Suppressor macrophage (primary cell): ENCODE results near the gene INS.

Experiments used
- DNase-seq, 4 experiments: peaks; one replicate each; pipeline ENCODE4 v3.0.0-alpha.2; 2020 to 2022
- total RNA-seq, 17 experiments: gene quantifications; one replicate each; lab custom pipeline; 2026; ENCODE audit warnings: mixed read lengths in 6 of 17, inconsistent platforms in 3 of 17; lab: John Stamatoyannopoulos, UW

Gene INS
- total RNA-seq = 0 to 0.33 (median 0) reads per million in 17 experiments

DNA sequence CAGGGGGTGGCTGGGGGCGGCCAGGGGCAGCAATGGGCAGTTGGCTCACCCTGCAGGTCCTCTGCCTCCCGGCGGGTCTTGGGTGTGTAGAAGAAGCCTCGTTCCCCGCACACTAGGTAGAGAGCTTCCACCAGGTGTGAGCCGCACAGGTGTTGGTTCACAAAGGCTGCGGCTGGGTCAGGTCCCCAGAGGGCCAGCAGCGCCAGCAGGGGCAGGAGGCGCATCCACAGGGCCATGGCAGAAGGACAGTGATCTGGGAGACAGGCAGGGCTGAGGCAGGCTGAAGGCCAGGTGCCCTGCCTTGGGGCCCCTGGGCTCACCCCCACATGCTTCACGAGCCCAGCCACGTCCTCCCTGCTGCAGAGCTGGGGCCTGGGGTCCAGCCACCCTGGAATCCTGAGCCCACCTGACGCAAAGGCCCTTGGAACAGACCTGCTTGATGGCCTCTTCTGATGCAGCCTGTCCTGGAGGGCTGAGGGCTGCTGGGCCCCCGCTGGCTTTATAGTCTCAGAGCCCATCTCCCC, at the start of gene INS:
INS (minus strand) TSS at position 474 of the 524 bp plus-strand sequence; CDS start at position 236, 238 bp downstream.
- no peak for DNase-seq

DNA sequence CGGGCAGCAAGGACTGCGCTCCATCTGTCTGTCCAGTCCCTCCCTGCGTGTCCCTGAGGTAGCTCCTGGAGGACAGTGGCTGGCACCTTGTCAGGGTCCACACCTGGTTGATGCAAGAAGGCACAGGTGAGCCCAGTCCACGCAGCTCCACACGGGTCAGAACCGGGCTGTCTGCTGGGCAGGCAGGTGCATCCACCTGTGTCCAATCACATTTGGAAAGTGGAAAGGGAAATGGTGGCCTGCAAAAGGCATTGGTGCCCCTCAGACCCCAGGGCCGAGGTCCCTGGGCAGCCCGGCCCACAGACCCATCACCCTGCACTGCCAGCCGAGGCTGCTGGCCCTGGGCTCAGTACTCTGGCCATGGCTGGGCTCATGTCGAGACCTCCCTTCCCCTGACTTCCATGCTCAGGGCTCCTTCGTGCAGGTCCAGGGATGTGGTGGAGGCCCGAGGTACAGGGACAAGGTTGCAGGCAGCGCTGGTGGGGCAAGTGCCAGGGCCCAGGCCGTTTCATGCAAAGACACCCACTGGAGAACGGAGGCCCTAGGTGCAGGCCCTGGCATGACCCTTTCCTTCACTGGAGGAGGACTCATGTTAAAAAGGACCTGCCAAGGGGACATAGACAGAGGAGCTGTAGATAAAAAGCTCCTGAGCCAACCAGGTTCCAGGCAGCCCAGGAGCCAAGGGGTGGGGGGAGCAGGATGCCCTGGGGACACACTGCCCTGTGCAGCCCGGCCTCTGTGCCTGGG, 49.5 kb upstream of the INS start:
- DNase-seq = no peak

DNA sequence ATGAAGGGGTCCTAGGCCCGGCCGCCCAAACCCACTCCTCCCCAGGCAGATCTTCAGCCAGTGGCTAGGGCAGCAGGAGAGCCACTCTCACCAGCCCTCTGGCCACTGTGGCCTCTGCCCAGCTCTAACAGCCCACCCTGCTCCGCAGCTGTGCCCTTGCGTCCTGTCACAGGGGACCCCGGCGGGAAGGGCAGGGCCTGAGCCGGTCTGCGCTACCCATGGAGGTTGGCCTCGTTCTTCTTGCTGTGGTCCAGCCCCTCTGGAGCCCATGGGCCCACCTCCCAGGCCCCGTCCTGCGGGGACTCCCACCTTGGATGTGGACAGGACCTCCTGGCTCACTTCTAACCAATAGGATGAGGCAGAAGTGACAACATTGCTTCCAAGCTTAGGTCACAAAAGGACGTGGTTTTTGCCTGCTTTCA, 48.9 kb upstream of the INS start:
- DNase-seq = no peak

DNA sequence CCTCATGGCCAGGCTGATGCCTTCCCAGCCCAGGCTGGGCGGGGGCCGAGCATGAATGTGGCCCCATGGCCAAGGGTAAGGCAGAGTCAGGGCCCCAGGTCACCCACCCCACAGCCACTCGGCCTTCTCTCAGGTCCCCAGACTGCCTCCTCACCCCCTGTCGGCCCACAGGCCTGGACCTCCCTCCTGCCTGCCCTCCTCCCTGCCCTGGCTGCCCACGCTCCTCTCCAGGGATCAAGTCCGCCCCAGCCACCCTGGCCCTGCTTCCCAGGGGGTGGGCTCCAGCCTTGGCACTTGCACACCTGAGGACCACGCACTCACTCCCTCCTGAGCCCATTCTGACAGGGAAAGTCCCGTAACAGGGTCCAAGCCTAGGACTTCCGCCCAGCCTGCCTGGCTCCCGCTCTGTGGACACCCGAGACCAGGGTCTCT, 48.4 kb upstream of the INS start:
- no peak for DNase-seq

DNA sequence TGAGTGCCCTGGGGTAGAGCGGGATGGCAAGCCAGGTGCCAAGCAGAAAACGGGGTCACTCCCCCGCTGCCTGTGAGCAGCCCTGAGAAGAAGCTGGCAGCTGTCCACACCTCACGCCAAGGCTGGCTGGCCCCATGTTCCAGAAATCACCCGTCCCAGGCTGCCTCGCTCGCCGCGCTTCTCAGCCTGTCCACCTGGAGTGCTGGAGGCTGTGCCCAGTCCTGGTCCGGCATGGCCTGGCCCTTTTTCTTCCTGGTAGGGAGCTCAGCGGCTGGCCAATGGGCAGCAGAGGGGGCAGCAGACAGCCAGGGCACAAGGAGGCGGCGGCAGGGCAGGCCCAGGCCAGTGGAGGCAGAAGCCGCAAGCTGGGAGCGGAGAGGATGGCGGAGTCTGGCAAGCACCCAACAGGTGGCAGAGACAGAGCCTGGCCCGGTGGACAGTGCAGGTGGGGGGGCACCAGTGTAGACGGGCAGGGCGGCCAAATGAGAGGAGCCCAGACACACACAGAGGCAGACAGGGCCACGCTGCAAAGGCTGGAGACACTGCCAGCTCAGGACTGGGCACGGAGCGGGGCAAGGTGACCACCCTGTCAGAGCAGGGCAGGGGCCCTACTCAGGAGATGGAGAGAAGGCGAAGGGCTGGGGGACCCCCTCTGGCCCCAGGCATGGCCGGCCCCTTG, 47.8 kb upstream of the INS start:
- no peak for DNase-seq

DNA sequence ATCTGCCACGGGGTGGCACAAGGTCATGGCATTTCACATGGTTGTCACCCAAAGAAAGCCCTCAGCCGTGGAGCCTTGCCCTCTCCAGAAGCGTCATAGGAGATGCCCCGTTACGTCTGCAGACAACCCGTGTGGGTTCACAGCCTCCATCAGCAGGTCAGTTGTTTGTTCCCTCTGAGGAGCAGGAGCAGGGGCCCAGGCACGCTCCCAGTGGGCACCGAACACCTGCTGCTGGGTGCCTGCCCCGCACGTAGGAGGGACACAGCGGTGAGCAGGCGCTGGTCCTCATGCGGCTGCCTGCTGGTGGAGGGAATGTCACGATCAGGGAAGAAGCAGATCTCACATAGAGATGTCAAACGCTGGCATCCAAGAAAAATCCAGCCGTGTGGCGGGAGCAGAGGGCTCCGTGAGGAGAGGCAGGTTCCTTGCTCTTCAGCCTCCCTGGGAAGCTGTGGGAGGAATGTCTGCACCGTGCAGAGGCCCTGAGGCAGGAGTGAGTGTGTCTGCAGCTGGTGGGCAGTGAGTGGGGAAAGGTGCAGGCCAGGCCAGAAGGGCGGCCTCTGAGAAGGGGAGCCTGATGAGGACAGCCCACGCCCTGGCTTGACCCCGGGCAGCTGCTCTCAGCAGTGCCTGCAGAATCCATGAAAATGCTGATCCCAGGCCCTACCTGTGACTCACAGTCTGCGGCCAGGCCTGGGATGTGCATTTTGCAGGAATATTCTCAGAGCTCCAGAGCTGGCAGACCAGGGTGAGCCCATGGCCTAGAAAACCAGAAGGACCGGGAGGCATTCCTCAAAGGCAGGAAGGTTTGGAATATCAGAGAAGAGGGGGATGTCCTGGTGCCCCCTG, 47.0 kb upstream of the INS start:
- DNase-seq = no peak

DNA sequence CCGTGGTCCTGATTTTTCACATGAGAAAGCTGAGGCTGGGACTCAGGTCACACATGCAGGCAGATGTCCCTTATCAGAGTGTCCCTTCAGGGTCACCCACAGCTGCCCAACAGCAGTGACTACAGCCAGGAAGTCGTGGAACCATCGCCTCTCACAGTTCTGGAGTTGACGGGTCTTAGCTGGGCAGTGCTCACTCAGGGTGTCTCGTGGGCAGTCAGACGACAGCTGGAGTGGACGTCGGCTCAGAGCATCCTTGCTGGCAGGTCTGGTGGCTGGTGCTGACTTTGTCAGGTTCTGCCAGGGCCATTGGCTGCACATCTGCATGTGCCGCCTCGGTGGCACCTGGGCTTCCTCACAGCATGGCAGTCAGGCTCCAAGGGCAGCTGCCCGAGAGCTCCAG, 46.2 kb upstream of the INS start:
- DNase-seq = no peak

DNA sequence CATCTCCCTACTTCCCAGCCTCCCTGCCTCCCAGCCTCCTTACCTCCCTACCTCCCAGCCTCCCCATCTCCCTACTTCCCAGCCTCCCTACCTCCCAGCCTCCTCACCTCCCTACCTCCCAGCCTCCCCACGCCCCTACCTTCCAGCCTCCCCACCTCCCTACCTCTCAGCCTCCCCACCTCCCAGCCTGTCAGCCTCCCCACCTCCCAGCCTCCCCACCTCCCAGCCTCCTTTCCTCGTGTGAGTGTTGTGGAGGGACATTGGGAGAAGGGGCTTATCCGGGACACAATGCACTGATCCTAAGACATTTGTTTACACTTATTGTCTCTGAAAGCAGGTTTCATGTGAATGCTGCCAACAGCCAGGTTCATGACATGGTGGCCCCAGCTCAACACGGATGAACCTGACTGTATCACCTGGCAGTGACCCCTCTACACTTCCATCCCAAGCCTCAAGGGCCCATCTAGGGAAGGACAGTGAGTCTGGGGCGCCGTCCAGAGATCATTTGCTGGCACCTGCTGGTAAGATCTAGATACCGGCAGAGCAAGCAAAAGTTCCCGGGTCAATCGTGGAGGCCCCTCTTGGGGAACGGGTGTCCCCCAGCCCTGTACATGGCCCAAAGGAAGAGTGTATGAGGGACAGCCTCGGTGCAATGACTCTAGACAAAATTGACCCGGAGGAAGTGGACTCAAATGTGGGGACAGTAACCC, 45.1 kb upstream of the INS start:
- DNase-seq = no peak

DNA sequence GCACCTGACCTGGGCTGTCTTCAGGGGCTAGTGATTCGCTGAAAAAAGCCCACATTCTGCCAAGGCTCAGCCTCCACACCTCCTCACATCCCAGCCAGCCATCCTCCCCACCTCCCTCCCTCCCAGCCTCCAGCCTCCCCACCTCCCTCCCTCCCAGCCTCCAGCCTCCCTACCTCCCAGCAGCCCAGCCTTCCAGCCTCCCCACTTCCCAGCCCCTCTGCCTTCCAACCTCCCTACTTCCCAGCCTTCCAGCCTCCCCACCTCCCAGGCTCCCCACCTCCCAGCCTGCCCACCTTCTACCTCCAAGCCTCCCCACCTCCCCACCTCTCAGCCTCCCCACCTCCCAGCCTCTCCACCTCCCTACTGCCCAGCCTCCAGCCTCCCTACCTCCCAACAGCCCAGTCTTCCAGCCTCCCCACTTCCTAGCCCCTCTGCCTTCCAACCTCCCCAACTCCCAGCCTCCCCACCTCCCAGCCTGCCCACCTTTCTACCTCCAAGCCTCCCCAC, 44.3 kb upstream of the INS start:
- no peak for DNase-seq

DNA sequence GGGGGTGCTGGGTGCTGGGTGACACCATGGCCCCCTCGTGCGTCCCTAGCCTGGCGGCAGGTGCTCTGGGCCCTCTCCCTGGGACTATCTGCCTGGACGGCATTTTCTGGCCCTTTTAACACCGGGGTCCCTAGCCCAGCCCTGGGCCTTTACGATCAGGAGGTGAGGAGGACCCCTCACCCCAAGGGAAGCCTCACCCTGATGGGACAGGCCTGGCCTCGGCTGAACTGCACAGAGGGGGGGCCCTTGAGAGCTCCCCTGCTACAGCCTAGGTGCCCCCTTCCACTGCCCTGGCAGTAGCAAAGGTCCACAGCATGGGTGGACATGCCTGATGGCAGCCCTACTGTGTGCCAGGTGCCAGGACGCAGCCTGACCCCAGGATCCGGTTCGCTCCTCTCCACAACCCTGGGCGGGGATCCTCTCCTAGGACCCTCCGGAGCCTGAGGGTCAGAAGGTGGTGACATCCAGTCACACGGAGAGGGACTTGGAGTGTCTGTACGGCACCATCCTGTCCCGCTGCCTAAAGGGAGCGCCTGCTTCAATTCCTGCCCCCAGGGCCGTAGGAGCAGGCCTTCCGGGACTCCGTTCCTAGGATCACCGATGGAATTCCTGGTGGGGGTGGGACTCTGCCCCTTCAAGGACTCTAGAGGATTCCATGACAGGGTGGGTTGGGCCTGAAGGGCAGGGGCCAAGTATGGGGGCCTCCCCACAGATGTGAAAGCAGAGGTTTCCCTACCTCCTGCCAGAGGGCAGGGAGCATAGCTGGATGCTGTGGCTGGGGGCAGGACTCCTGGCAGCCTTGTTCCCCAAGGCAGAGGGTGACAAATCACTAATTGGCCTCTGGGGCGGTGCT, 43.6 kb upstream of the INS start:
- no peak for DNase-seq

DNA sequence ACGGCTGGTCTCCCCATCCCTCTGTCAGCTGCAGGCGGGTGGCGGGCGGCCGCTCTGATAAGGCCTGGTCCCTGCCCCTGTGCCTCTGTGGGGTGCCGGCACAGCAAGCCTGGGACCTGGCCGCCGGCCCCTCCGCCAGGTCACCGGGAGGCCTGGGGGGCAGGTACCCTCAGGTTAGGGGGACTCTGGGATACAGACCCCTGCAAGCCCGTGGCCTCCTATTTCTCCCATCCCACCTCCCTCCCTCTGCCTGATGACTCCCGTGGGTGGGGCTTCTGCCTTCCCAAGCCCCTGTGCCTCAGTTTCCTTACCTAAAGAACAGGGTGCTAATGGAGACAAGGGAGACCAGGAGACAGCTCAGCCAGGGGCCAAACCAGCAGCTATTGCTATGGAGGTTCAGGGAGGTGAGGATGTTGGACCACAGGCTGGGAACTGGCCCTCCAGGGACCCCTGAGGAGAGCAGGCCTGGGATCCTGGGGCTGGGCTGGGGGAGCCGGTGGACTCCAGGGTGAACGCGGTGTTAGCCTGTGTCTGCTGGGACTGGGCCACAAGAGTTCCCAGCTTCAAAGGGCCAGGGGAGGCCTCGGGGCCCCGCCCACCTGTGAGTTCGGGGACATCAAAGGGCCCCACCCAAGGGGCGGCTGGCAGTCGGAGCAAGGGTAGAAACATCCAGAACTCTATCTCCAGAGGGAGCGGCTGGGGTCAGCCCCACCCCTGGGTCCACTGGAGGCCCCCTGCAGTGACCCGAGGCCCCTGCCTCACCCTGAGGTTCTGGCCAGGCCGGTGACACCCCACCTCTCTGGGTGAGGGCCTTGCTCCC, 42.6 kb upstream of the INS start:
- no peak for DNase-seq

DNA sequence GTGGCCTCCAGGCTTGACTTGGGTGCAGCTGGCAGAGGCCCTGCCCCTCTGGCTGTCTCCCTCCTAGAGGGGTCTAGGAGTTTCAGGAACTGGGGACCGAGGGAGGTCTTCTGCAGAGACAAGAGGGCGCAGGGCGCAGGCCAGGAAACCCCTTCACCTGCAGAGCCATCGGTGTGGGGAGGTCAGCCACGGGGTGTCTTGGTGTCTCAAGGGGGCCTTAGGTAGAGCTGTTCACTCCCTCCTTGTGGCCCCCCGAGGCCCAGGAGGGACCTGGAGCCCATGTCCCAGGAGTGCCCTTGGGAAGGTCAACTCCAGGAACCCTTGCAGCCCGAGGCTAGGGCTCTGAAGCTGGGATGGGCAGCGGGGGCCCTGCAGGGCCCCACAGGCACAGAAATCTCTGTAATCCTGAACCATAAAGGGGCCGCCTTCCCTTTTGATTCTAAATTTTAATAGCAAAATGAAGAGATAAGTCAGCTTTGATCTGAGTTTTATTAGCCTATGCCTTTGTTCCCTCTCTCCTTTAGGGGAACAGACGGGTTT, 42.0 kb upstream of the INS start:
- DNase-seq = no peak

DNA sequence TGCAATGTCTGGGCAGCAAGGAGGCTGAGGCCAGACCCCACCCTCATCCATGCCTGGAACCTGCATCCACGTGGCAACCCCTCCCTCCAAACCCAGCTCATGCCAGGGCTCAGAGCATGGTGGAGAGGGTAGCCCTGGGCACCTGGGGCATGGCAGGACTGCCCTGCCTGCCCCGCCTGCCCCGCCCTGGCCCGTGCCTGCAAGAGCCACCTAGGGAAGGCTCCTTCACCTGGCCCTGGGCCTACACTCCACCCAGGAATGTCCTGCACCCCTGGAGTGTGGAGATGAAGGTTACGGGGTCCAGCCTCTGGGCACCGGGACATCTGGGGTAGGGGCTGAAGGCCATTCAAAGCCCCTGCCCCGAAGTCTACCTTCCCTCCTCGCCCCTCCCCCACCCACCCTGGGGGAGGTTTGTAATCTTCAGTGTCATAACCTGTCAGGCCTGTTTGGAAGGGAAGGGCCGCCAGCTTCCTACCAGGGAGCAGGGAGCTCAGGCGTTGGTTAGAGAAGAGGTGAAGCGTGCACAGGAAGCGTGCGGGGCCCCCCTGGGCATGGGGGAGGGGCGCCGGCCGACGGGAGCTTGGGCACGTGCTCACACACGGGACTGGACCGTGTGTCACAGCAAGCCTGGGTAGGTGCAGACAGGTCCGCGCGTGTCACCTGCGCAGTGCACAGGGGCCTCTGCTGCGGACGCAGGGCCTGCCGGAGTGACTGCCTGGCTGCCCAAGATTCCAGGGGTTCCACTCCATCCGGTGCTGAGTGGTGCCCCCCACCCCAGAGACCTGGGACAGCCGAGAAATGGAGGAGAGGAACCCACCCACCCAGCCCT, 41.3 kb upstream of the INS start:
- DNase-seq = no peak

DNA sequence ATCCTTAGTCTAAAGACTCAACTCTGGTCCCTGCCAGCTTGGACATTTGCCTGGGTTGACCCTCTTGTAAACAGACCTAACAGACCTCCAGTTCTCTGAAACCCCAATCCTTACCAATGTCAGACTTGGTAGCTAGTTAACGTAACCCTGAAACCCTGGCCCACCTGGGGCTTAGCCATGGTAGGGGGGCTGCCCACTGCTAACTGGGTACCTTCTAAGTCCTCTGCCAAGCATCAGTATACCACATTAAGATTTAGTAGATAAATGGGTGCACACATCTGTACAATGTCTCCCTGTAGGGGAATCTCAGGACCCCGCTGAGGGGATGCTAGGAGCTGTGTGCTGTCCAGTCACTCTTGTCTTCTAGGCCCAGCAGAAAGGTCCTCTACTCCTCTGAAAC, 40.5 kb upstream of the INS start:
- no peak for DNase-seq

DNA sequence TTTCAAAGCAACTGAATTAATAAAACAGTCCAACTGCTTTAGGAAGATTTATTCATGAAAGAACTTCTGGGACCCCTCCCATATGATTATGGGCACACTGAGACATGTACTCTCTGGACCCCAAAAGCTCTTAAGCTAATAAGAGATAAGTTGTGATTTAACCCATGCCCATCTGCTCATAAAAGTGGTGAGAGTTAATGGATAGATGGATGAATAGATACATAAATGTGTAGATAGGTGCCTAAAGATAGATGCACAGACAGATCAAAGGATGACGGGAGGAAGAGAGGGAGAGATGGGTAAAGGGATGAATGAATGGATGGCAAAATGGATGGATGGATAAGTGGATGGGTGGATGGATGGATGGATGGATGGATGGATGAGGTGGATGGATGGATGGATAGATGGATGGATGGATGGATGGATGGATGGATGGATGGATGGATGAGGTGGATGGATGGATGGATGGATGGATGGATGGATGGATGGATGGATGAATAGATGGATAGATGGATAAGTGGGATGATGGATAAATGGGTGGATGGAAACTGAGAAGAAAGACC, 40.0 kb upstream of the INS start:
- no peak for DNase-seq

DNA sequence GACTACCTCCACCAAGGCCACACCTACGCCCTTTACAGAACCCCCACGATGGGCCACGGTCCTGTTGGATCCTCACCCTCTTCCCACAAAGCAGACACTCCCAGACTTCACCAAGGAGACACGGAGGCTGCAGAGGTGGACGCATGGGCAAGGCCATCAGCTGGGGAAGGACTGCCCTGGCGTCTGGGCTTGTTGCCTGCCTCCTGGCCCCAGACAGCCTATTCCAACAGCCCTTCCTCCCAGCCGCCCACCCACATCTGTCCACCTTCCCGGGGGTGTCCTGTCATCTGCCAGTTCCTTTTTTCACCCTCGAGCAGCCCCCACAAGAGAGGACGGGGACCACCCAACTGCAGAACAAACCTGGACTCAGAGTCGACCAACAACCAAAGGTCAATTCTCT, 39.5 kb upstream of the INS start:
- DNase-seq = no peak

DNA sequence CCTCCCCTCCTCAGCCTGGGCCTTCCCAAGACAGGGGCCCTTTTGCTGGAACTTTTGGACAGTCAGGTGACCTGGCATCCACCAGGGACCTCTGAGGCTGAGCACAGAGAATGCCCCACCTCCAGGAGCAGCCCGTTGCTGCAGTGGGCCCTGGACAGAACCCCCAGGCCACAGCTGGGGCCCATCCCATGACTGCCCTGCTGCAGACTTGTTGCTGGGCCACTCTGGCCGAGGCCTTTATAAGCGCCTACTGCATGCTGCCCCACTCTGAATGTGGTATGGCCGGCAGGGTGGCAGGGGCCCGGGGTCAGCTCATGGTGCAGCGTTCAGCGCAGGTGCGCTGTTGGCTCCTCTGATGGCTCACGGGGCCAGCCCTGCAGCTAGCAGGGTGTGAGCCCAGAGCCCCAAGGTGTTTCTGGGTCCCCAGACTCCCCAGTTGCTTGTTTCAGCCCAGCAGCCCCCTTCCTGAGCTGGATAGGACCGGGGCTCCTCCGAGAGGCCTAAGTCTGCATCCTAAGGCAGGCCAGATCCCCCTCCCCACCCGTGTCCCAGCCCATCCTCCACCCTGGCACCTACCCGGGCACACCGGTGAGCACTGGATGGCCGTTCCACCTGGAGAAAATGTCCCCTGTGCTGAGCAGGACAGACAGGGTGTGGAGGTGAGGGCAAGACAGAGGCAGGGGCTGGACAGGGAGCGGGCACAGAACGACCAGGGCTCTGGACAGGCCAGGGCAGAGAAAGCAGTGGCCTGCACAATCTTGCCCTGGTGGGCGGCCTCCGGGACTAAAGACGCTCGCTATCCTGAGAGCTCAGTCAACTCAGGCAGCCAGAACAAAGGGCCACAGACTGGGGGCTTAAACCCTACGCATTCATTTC, 38.7 kb upstream of the INS start:
- no peak for DNase-seq
